HPDE6-E6E7 (cell line): ENCODE results near the gene PCBP4.

Experiments
- DNase-seq: peaks from one replicate; pipeline ENCODE4 v3.0.0; 2011; ENCODE audit warnings: missing footprints; ENCODE audit errors: extremely low spot score

Gene PCBP4

GRCh38 chr3:51908026-51908425 is 59.2 kb downstream of the PCBP4 start:
- no peak for DNase-seq
